ENCODE results near the gene CLCN5.

DNA sequence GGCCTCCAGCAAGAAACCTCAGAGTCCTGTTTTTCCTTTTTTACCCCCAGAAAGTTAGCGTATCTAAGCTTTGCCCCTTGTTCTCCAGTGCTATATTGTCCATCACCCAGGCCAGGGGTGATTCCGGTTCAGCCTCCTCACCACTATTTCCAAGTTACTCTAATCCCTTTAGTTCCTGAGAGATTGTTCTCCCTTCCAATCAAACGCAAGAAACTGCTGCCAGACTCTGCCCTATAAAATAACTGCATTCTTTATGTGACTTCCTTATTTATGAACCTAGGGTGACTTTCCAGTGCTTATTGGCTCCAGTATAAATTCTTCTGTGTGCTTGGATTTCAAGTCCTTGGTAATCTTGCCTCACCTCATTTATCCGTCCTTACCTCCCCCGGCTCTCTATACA, 65.7 kb downstream of the CLCN5 start:
- TF ChIP-seq, protein P1, sequence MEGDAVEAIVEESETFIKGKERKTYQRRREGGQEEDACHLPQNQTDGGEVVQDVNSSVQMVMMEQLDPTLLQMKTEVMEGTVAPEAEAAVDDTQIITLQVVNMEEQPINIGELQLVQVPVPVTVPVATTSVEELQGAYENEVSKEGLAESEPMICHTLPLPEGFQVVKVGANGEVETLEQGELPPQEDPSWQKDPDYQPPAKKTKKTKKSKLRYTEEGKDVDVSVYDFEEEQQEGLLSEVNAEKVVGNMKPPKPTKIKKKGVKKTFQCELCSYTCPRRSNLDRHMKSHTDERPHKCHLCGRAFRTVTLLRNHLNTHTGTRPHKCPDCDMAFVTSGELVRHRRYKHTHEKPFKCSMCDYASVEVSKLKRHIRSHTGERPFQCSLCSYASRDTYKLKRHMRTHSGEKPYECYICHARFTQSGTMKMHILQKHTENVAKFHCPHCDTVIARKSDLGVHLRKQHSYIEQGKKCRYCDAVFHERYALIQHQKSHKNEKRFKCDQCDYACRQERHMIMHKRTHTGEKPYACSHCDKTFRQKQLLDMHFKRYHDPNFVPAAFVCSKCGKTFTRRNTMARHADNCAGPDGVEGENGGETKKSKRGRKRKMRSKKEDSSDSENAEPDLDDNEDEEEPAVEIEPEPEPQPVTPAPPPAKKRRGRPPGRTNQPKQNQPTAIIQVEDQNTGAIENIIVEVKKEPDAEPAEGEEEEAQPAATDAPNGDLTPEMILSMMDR (IDR thresholded peaks at IDR 0.05 in 4 of 5, conservative IDR thresholded peaks at IDR 0.05 in 1 of 5): no peak
- no peak for TF ChIP-seq POLR2A (IDR thresholded peaks at IDR 0.05)

All from gastrocnemius medialis (tissue), 4 donors.